ENCODE data around the gene SERPINB6. TPM values are rescaled to one million over a fixed set of nuclear protein-coding genes. Genes with fewer than 3 reads are reported as not detected.
A peak's percentile ranks its signal among the peaks of the same experiment; 100 is the strongest.

SERPINB6 gene
- total and polyA plus RNA-seq, 9 of the 15 experiments (the other 6 are each of a cell fraction or from before 2014, with no cell fraction given), result 86.6 to 211 (median 143) TPM

DNA sequence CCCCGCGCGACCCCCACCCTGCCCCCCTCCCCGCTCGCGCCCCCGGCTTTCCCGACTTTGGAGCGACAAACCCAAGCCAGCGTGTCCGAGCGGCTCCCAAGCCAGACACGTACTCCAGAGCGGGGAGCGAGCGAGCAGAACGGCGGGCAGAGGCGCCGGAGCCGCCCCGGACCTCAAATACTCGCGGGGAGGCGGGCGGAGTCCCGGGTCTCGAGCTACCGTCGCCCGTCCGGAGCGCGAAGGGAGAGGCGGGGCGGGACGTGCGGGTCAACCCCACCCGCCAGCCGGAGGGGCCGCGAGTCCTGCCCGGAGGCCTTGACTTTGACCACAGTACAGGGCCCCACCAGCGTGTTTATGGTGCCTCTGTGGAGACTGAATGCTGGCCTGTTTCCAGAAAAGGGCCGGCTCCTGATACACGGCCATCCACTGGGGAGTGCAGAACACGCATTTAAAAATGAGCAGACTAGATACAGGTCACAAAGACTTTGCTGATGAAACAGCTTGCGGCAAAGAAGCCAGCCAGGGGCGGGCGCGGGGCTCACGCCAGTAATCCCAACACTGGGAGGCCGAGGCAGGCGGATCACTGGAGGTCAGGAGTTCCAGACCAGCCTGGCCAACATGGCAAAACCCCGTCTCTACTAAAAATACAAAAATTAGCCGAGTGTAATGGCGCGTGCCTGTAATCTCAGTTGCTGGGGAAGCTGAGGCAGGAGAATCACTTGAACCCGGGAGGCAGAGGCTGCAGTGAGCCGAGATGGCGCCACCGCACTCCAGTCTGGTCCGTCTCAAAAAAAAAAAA lies at the start of gene SERPINB6 (continued):
- TF ChIP-seq, protein P1, sequence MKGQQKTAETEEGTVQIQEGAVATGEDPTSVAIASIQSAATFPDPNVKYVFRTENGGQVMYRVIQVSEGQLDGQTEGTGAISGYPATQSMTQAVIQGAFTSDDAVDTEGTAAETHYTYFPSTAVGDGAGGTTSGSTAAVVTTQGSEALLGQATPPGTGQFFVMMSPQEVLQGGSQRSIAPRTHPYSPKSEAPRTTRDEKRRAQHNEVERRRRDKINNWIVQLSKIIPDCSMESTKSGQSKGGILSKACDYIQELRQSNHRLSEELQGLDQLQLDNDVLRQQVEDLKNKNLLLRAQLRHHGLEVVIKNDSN (CRISPR knock-in tag; IDR thresholded peaks at IDR 0.05), result no peak
- TF ChIP-seq SMAD3 (CRISPR knock-in tag; conservative IDR thresholded peaks at IDR 0.05) (0 out of 2 replicates have a peak, but pooled peaks have one; percentile 47), NR2F6 (CRISPR knock-in tag; IDR thresholded peaks at IDR 0.05) (0 out of 2 replicates have a peak, but pooled peaks have one; percentile 41), YY1 (IDR thresholded peaks at IDR 0.05; ENCODE audit: borderline replicate concordance in 1 of 3, control insufficient read depth in 1 of 3, extremely low read depth in 1 of 3, insufficient read depth in 3 of 3, insufficient read length in 1 of 3, insufficient replicate concordance in 2 of 3, low read depth in 1 of 3, low read length in 2 of 3) (peak in 1 of 3 experiments; percentile 5), NR2C1 (IDR thresholded peaks at IDR 0.05) (no peak; the same call in 1 of the 2 replicates), NR2C1 (tag; IDR thresholded peaks at IDR 0.05) (peak; percentile 63), ZNF384 (IDR thresholded peaks at IDR 0.05; ENCODE audit: low read depth, low read length) (0 out of 2 replicates have a peak, but pooled peaks have one; percentile 34), PCBP1 (IDR thresholded peaks at IDR 0.05; ENCODE audit: low read depth, low read length, poor library complexity, severe bottlenecking) (peak; percentile 61), SRSF7 (optimal IDR thresholded peaks at IDR 0.05; ENCODE audit: low read depth, low read length) (no peak), ZNF76 (CRISPR knock-in tag; IDR thresholded peaks at IDR 0.05; ENCODE audit: borderline replicate concordance) (peak; percentile 56), FOXA3 (CRISPR knock-in tag; conservative IDR thresholded peaks at IDR 0.05 in 1 of 2, IDR thresholded peaks at IDR 0.05 in 1 of 2) (peak in 1 of 2 experiments; percentile 53; a peak in 1 of 4 replicates), ZNF311 (CRISPR knock-in tag; IDR thresholded peaks at IDR 0.05) (0 out of 2 replicates have a peak, but pooled peaks have one; percentile 51), ZC3H4 (CRISPR knock-in tag; IDR thresholded peaks at IDR 0.05; ENCODE audit: borderline replicate concordance) (peak; percentile 74; the same call in 1 of the 2 replicates)
- TF ChIP-seq, protein P2, sequence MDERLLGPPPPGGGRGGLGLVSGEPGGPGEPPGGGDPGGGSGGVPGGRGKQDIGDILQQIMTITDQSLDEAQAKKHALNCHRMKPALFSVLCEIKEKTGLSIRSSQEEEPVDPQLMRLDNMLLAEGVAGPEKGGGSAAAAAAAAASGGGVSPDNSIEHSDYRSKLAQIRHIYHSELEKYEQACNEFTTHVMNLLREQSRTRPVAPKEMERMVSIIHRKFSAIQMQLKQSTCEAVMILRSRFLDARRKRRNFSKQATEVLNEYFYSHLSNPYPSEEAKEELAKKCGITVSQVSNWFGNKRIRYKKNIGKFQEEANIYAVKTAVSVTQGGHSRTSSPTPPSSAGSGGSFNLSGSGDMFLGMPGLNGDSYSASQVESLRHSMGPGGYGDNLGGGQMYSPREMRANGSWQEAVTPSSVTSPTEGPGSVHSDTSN (CRISPR knock-in tag; IDR thresholded peaks at IDR 0.05; ENCODE audit: low read depth), result no peak
- TF ChIP-seq, protein P2 (tag; conservative IDR thresholded peaks at IDR 0.05; ENCODE audit: low read depth), result no peak
- TF ChIP-seq, protein P3, sequence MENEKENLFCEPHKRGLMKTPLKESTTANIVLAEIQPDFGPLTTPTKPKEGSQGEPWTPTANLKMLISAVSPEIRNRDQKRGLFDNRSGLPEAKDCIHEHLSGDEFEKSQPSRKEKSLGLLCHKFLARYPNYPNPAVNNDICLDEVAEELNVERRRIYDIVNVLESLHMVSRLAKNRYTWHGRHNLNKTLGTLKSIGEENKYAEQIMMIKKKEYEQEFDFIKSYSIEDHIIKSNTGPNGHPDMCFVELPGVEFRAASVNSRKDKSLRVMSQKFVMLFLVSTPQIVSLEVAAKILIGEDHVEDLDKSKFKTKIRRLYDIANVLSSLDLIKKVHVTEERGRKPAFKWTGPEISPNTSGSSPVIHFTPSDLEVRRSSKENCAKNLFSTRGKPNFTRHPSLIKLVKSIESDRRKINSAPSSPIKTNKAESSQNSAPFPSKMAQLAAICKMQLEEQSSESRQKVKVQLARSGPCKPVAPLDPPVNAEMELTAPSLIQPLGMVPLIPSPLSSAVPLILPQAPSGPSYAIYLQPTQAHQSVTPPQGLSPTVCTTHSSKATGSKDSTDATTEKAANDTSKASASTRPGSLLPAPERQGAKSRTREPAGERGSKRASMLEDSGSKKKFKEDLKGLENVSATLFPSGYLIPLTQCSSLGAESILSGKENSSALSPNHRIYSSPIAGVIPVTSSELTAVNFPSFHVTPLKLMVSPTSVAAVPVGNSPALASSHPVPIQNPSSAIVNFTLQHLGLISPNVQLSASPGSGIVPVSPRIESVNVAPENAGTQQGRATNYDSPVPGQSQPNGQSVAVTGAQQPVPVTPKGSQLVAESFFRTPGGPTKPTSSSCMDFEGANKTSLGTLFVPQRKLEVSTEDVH (IDR thresholded peaks at IDR 0.05; ENCODE audit: low read depth, partially characterized antibody), result peak; percentile 25
- TF ChIP-seq, protein P4, sequence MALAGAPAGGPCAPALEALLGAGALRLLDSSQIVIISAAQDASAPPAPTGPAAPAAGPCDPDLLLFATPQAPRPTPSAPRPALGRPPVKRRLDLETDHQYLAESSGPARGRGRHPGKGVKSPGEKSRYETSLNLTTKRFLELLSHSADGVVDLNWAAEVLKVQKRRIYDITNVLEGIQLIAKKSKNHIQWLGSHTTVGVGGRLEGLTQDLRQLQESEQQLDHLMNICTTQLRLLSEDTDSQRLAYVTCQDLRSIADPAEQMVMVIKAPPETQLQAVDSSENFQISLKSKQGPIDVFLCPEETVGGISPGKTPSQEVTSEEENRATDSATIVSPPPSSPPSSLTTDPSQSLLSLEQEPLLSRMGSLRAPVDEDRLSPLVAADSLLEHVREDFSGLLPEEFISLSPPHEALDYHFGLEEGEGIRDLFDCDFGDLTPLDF (CRISPR knock-in tag; IDR thresholded peaks at IDR 0.05), result 0 out of 2 replicates have a peak, but pooled peaks have one; percentile 63

All from K562 (cell line).